Hepatic stellate cell (primary cell): Measurements from ENCODE around the gene CKS1B.

Experiments
- DNase-seq: peaks from one replicate; pipeline ENCODE4 v3.0.0; 2011; ENCODE audit warnings: low spot score

The CKS1B gene

GRCh38 chr1:154987326-154987725 lies 12.8 kb downstream of the CKS1B start:
- DNase-seq, result no peak

GRCh38 chr1:154988058-154988954 lies 13.8 kb downstream of the CKS1B start:
- no peak for DNase-seq

GRCh38 chr1:154989195-154989860 lies 14.8 kb downstream of the CKS1B start:
- no peak for DNase-seq

- no peak for DNase-seq
Measured at GRCh38 chr1:154990276-154990675, 15.8 kb downstream of the CKS1B start.

- DNase-seq, result no peak
Measured at GRCh38 chr1:154992721-154993571, 18.5 kb downstream of the CKS1B start.

GRCh38 chr1:154993572-154994268 lies 19.2 kb downstream of the CKS1B start, which contains the start of gene LENEP:
LENEP (plus strand) TSS chr1:154993586; CDS start chr1:154993608, 22 bp downstream.
- DNase-seq, result no peak

- DNase-seq, result no peak
Measured at GRCh38 chr1:154994269-154994587, 19.7 kb downstream of the CKS1B start.

- DNase-seq, result no peak
Measured at GRCh38 chr1:154994591-154994990, 20.1 kb downstream of the CKS1B start.

- peak; percentile 88 for DNase-seq
Measured at GRCh38 chr1:154995301-154995983, 21.0 kb downstream of the CKS1B start.

GRCh38 chr1:154996966-154997701 lies 22.7 kb downstream of the CKS1B start:
- no peak for DNase-seq

- no peak for DNase-seq
Measured at GRCh38 chr1:154998201-154998780, 23.8 kb downstream of the CKS1B start.

- peak; percentile 87 for DNase-seq
Measured at GRCh38 chr1:154998818-154999570, 24.5 kb downstream of the CKS1B start.

GRCh38 chr1:154999571-155000410 lies 25.3 kb downstream of the CKS1B start:
- no peak for DNase-seq

GRCh38 chr1:155000411-155000725 lies 25.9 kb downstream of the CKS1B start:
- DNase-seq, result no peak

GRCh38 chr1:155000726-155001424 lies 26.4 kb downstream of the CKS1B start:
- peak; percentile 94 for DNase-seq

GRCh38 chr1:155001425-155001674 lies 26.9 kb downstream of the CKS1B start:
- peak; percentile 32 for DNase-seq

- peak; percentile 100 for DNase-seq
Measured at GRCh38 chr1:155001675-155002463, 27.4 kb downstream of the CKS1B start.
